ENCODE data around the gene DRC7. TPM values are rescaled to one million over a fixed set of nuclear protein-coding genes. Genes with fewer than 3 reads are reported as not detected.
A peak's percentile ranks its signal among the peaks of the same experiment; 100 is the strongest.
"Not testable (repeated sequence)": the region's sequence is repeated elsewhere in the genome, so short reads cannot be mapped to it uniquely, and the experiment has no call there.

Gene DRC7
- total RNA-seq, 1 donor: not detected

GRCh38 chr16:57670196-57670595, 24.4 kb upstream of the DRC7 start:
- DNase-seq (ENCODE audit: low read depth): no peak
- H3K4me3 ChIP-seq (ENCODE audit: low read depth, low read length): no peak overlapping the region
- TF ChIP-seq, protein P1, sequence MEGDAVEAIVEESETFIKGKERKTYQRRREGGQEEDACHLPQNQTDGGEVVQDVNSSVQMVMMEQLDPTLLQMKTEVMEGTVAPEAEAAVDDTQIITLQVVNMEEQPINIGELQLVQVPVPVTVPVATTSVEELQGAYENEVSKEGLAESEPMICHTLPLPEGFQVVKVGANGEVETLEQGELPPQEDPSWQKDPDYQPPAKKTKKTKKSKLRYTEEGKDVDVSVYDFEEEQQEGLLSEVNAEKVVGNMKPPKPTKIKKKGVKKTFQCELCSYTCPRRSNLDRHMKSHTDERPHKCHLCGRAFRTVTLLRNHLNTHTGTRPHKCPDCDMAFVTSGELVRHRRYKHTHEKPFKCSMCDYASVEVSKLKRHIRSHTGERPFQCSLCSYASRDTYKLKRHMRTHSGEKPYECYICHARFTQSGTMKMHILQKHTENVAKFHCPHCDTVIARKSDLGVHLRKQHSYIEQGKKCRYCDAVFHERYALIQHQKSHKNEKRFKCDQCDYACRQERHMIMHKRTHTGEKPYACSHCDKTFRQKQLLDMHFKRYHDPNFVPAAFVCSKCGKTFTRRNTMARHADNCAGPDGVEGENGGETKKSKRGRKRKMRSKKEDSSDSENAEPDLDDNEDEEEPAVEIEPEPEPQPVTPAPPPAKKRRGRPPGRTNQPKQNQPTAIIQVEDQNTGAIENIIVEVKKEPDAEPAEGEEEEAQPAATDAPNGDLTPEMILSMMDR (IDR thresholded peaks at IDR 0.05; ENCODE audit: insufficient read depth, low read depth, low read length): no peak

GRCh38 chr16:57671451-57671850, 23.2 kb upstream of the DRC7 start:
- peak; percentile 30 for DNase-seq (ENCODE audit: low read depth)
- not testable (repeated sequence) for H3K4me3 ChIP-seq (ENCODE audit: low read depth, low read length)

- no peak for DNase-seq (ENCODE audit: low read depth)
- TF ChIP-seq, protein P1 (IDR thresholded peaks at IDR 0.05; ENCODE audit: insufficient read depth, low read depth, low read length): no peak
- H3K4me3 ChIP-seq (ENCODE audit: low read depth, low read length): no peak overlapping the region
Measured at GRCh38 chr16:57672416-57672815, 22.2 kb upstream of the DRC7 start.

DNA sequence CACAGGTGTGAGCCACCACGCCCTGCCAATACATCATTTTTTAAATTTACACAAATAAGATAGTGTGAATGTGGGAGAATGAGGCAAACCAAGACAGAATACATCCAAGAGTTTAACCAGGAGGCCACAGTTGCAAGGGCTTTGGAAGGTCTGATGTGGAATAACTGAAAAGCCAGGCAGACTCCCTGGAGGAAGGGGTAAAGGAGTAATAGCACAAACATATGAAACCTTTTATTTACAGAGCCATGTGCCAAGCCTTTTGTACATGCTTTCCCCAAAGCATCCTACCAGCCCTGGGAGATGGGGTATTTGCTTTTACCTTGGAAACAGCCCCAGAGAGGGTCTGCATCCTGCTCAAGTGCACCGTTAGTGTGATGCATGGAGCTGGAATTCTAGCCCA, 21.8 kb upstream of the DRC7 start:
- TF ChIP-seq, protein P1 (IDR thresholded peaks at IDR 0.05; ENCODE audit: insufficient read depth, low read depth, low read length): no peak
- H3K4me3 ChIP-seq (ENCODE audit: low read depth, low read length): no peak overlapping the region
- no peak for DNase-seq (ENCODE audit: low read depth)

DNA sequence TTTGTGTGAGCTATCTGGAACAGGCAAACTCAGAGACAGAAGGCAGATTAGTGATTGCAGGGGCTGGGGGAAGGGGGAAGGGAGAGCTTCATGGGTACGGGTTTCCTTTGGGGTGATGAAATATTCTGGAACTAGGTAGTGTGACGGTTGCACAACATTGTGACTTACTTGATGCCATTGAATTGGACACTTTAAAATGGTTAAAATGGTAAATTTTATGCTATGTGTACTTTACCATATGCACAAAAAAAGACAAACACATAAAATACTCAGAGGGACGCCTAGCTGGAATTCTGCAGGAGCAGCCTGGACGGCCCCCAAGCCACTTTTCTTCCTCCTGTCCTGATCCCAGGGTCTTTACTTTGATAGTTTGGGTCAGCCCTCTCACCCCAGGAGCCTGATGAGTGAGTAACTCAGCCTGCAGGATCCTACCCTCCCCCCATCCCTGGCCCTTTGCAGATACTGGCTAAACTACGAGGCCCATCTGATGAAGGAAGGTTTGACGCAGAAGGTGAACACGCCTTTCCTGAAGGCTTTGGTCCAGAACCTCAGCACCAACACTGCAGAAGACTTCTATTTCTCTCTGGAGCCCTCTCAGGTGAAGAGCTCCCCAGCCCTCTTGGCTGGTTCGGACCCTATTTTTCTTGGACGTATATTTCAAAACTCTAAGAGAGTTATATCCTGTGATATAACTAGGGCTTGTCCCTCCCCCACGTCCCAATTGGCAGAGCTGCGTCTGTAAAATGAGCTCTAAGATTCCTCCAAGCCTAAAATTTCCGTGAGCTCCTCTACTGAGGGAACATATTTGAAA, 18.7 kb upstream of the DRC7 start:
- TF ChIP-seq, protein P1 (IDR thresholded peaks at IDR 0.05; ENCODE audit: insufficient read depth, low read depth, low read length): no peak
- DNase-seq (ENCODE audit: low read depth): no peak
- no peak overlapping the region for H3K4me3 ChIP-seq (ENCODE audit: low read depth, low read length)

DNA sequence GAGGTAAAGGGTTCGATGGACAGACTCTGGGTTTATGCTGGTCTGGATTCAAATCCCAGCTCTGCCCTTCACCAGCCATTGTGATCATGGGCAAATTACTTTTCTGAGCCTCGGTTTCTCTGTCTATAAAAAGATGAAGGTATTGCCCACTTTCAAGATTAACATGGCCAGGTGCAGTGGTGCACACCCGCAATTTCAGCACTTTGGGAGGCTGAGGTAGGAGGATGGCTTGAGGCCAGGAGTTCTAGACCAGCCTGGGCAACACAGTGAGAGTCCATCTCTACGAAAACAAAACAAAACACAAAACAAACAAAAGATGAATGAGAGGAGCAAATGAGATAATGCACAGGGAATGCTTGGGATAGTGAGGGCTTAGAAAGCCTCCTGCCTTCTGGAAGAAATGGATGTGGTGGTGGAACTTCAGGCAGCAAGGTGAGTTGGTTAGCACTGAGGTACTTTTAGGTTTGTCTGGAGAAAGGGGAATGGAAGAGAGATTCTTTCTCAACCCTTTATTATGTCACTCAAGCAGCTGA, 18.0 kb upstream of the DRC7 start:
- no peak for DNase-seq (ENCODE audit: low read depth)
- TF ChIP-seq, protein P1 (IDR thresholded peaks at IDR 0.05; ENCODE audit: insufficient read depth, low read depth, low read length): no peak
- no peak overlapping the region for H3K4me3 ChIP-seq (ENCODE audit: low read depth, low read length)

DNA sequence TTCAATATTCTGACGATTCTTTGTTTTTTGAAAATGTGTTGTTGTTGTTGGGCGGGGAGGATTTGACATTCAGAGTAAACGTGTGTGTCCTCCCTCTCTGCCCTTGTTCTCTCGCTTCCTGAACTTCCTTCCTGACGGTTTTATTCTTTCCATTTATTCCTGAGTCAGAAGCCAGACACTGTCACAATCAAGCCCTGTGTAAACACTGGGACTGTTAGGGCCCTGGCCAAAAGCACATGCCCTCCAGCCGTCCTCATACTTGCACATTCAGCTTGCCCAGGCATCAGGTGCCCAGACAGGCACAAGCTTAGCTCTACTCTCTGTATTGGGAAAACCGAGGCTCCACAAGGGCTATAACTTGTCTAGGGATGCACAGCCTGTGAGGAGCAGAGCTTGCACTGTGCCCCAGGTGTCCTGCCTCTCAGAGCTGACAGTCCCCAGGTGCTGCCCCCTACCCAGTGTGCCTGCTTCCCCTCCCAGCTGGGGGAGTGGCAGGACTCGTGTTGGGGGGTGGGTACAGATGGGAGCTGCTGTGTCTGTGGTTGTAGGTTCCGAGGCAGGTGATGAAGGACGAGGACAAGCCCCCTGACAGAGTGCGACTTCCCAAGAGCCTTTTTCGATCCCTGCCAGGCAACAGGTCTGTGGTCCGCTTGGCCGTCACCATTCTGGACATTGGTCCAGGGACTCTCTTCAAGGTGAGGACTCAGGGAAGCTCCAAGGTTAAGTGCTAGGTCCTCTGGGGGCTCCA, 16.8 kb upstream of the DRC7 start:
- TF ChIP-seq, protein P1 (IDR thresholded peaks at IDR 0.05; ENCODE audit: insufficient read depth, low read depth, low read length): no peak
- DNase-seq (ENCODE audit: low read depth): no peak
- no peak overlapping the region for H3K4me3 ChIP-seq (ENCODE audit: low read depth, low read length)

Measured in fibroblast of villous mesenchyme (primary cell).